ENCODE measurements around the gene HOOK1. TPM values are rescaled to one million over a fixed set of nuclear protein-coding genes. Genes with fewer than 3 reads are reported as not detected.

Gene HOOK1
- polyA plus RNA-seq, 1 experiment, result not detected

DNA sequence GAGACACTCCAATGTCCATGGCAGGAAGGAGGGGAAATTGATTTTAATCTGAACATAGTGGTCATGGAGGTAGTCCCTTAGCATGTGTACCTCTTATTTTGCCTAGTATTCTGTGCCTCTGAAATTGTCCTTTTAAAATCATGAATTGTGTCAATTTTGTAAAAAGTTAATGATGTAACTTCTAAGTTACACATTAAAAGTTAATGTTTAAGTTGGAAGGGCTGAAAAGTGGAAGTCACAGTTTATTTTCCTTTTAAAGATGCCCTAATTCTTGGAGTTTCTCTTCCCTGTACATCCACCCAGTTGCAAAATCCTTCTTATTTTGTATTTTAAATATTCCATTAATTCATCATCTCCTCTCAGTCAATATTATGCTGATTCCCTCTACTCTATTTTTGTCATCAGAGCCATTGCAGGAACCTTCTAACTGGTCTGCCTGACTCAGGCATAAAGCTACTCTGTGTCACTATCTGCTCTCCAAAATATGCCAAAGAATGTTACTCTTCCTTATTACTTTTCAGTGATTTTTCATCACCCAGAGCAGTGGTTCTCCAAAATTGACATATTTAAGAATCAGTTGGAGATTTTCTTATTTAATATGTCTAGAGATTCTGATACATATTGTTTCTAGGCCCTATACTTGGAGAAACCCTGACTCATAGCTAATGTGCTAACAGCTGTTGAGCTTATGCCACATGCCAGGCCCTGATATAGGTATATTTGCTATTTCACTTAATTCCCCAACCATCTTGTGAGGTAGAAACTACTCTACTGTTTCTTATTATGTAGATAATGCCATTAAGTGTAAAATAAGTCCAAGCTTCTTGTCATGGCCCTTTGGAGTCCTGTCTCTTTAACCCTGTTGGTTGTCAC, 5.1 kb downstream of the HOOK1 start:
- CTCF ChIA-PET, result interaction anchor here (0.9 kb wide), 1 partner anchor 152 kb away, joined by 3 read pairs; no protein-coding TSS in a partner anchor
- DNase-seq (ENCODE audit: low read depth, low spot score), result no peak
- no peak for TF ChIP-seq CTCF (IDR thresholded peaks at IDR 0.05; ENCODE audit: low read depth, low read length)

DNA sequence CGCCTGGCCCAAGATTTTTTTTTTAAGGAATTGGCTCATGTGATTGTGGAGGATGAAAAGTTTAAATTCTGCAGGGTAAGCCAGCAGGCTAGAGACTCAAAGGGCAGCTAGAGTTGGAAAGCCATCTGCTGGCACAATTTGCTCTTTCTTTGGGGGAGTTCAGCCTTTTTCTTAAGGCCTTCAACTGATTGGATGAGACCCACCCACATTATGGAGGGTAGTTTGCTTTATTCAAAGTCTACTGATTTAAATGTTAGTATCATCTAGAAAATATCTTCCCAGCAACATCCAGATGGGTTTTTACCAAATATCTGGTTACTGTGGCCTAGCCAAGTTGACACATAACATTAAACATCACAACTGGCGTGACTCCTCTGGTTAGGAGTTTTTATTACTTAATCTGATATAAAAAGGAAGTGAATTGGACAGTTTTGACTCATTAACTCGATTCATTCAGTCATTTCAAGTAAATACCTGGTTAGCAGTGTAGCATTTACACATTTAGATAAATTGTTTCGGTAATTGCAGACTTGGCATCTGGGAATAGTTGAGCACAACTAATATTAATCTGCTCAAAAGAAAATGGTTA, 12.4 kb downstream of the HOOK1 start:
- CTCF ChIA-PET, result no interaction called here
- no peak for DNase-seq (ENCODE audit: low read depth, low spot score)
- POLR2A ChIA-PET, result no interaction called here

More for the DNA sequence above, 5.1 kb downstream of the HOOK1 start:
- no peak overlapping the region for H3K4me3 ChIP-seq (ENCODE audit: low read depth, low read length)
- peaks cover 14% of the 10 kb centered on the region for H3K27me3 ChIP-seq (ENCODE audit: control insufficient read depth, insufficient read depth, low read length)
- H3K9me3 ChIP-seq (ENCODE audit: control insufficient read depth, insufficient read depth, low read length), result peaks cover 3% of the 10 kb centered on the region; the same call in 1 of the 2 replicates
- POLR2A ChIA-PET, result no interaction called here
- no peak overlapping the region for H3K27ac ChIP-seq (ENCODE audit: low read depth, low read length)

GRCh38 chr1:59828160-59828559, 13.4 kb downstream of the HOOK1 start:
- Histone ChIP-seq H3K9me3 (ENCODE audit: control insufficient read depth, insufficient read depth, low read length) (no peaks in the 10 kb centered on the region), H3K4me3 (ENCODE audit: low read depth, low read length) (no peak overlapping the region), H3K27me3 (ENCODE audit: control insufficient read depth, insufficient read depth, low read length) (no peaks in the 10 kb centered on the region), H3K27ac (ENCODE audit: low read depth, low read length) (no peak overlapping the region)
- no peak for TF ChIP-seq CTCF (IDR thresholded peaks at IDR 0.05; ENCODE audit: low read depth, low read length)
- ChIA-PET POLR2A (no interaction called here), CTCF (interaction anchor here (0.7 kb wide), 1 partner anchor 119 kb away, joined by 3 read pairs; no protein-coding TSS in a partner anchor)
- no peak for DNase-seq (ENCODE audit: low read depth, low spot score)

More for the DNA sequence above, 12.4 kb downstream of the HOOK1 start:
- no peak for TF ChIP-seq CTCF (IDR thresholded peaks at IDR 0.05; ENCODE audit: low read depth, low read length)
- Histone ChIP-seq H3K4me3 (ENCODE audit: low read depth, low read length) (no peak overlapping the region), H3K27me3 (ENCODE audit: control insufficient read depth, insufficient read depth, low read length) (no peaks in the 10 kb centered on the region), H3K9me3 (ENCODE audit: control insufficient read depth, insufficient read depth, low read length) (no peaks in the 10 kb centered on the region), H3K27ac (ENCODE audit: low read depth, low read length) (no peak overlapping the region)

DNA sequence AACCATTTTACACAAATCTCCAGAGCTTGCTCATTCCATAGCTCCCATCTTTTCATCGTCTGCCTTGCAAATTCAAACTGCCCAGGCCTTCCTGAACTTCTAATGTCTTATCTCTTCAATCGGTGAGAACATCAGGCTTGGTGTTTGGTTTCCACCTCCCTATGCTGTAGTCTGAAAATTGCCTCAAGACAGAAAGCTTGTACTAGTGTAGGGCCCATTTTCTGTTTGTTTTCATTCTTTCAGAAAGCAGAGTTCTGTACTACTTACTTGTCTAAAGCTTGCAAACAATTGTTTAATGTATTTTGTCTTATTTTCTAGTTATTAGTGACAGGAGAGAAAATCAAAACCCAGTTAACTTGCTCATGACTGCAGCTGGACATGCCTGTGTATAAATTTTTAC, 16.8 kb downstream of the HOOK1 start:
- H3K27me3 ChIP-seq (ENCODE audit: control insufficient read depth, insufficient read depth, low read length), result no peaks in the 10 kb centered on the region
- ChIA-PET CTCF (interaction anchor here (1.0 kb wide), 1 partner anchor 115 kb away, joined by 3 read pairs; no protein-coding TSS in a partner anchor), POLR2A (no interaction called here)
- no peaks in the 10 kb centered on the region for H3K9me3 ChIP-seq (ENCODE audit: control insufficient read depth, insufficient read depth, low read length)
- no peak for TF ChIP-seq CTCF (IDR thresholded peaks at IDR 0.05; ENCODE audit: low read depth, low read length)
- no peak overlapping the region for H3K27ac ChIP-seq (ENCODE audit: low read depth, low read length)
- H3K4me3 ChIP-seq (ENCODE audit: low read depth, low read length), result no peak overlapping the region
- DNase-seq (ENCODE audit: low read depth, low spot score), result no peak

DNA sequence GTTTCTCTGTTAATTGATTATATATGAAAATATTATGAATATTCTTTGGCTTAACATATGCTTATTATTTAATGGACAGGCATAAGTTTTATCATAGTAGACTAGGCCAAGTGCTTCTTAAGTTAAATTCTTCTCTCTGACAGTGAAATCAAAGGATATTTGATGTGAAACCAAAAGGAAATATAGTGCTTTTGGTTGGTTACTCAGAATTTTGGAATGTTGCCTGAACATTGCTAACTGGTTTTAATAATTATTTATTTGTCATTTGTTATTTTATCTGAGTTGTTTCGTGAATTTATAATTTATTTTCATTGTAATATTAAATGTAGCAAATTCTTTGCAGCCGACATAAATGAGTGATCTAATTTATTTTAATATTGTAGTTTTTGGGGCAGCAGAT, 18.3 kb downstream of the HOOK1 start:
- CTCF ChIA-PET, result no interaction called here
- POLR2A ChIA-PET, result no interaction called here

More for the DNA sequence above, 18.3 kb downstream of the HOOK1 start:
- no peaks in the 10 kb centered on the region for H3K9me3 ChIP-seq (ENCODE audit: control insufficient read depth, insufficient read depth, low read length)
- H3K27ac ChIP-seq (ENCODE audit: low read depth, low read length), result no peak overlapping the region
- DNase-seq (ENCODE audit: low read depth, low spot score), result no peak
- no peaks in the 10 kb centered on the region for H3K27me3 ChIP-seq (ENCODE audit: control insufficient read depth, insufficient read depth, low read length)
- no peak for TF ChIP-seq CTCF (IDR thresholded peaks at IDR 0.05; ENCODE audit: low read depth, low read length)
- no peak overlapping the region for H3K4me3 ChIP-seq (ENCODE audit: low read depth, low read length)
